ENCODE data around the gene TMEM91. TPM values are rescaled to one million over a fixed set of nuclear protein-coding genes. Genes with fewer than 3 reads are reported as not detected.

TMEM91 gene
- total and polyA plus RNA-seq, 2 of the 13 experiments (the other 11 are each of a cell fraction or from before 2014, with no cell fraction given), result 6.3 to 10.3 TPM

- TF ChIP-seq MNT (IDR thresholded peaks at IDR 0.05) (peak; percentile 100), ATF3 (CRISPR knock-in tag; IDR thresholded peaks at IDR 0.05) (0 out of 2 replicates have a peak, but pooled peaks have one; percentile 11), TCF12 (IDR thresholded peaks at IDR 0.05) (no peak), TCF12 (CRISPR knock-in tag; IDR thresholded peaks at IDR 0.05) (no peak), ZNF891 (CRISPR knock-in tag; IDR thresholded peaks at IDR 0.05) (peak; percentile 85; the same call in 1 of the 2 replicates), HOXA3 (CRISPR knock-in tag; IDR thresholded peaks at IDR 0.05) (peak; percentile 69), ZNF615 (CRISPR knock-in tag; IDR thresholded peaks at IDR 0.05; ENCODE audit: borderline replicate concordance) (no peak), WIZ (CRISPR knock-in tag; IDR thresholded peaks at IDR 0.05) (no peak), CENPBD1 (CRISPR knock-in tag; IDR thresholded peaks at IDR 0.05; ENCODE audit: borderline replicate concordance, low read depth) (no peak), KDM5B (CRISPR knock-in tag; IDR thresholded peaks at IDR 0.05; ENCODE audit: borderline replicate concordance) (peak; percentile 73; the same call in 1 of the 2 replicates), TRIM24 (CRISPR knock-in tag; IDR thresholded peaks at IDR 0.05) (no peak), CREM (IDR thresholded peaks at IDR 0.05) (peak; percentile 81), CREM (CRISPR knock-in tag; IDR thresholded peaks at IDR 0.05) (no peak), ZNF329 (CRISPR knock-in tag; IDR thresholded peaks at IDR 0.05; ENCODE audit: low read depth) (peak; percentile 58; the same call in 1 of the 2 replicates), EED (CRISPR knock-in tag; IDR thresholded peaks at IDR 0.05) (no peak; the same call in 1 of the 2 replicates), ZNF614 (CRISPR knock-in tag; IDR thresholded peaks at IDR 0.05; ENCODE audit: borderline replicate concordance) (peak; percentile 56; the same call in 1 of the 2 replicates), ZNF441 (CRISPR knock-in tag; IDR thresholded peaks at IDR 0.05; ENCODE audit: borderline replicate concordance) (no peak), ZNF513 (CRISPR knock-in tag; conservative IDR thresholded peaks at IDR 0.05) (0 out of 2 replicates have a peak, but pooled peaks have one; percentile 83), CSRNP2 (CRISPR knock-in tag; conservative IDR thresholded peaks at IDR 0.05; ENCODE audit: low read depth) (no peak), ZSCAN5A (CRISPR knock-in tag; IDR thresholded peaks at IDR 0.05; ENCODE audit: borderline replicate concordance) (no peak), ESRRA (CRISPR knock-in tag; IDR thresholded peaks at IDR 0.05; ENCODE audit: low read depth) (no peak), ZSCAN12 (CRISPR knock-in tag; IDR thresholded peaks at IDR 0.05) (no peak)
Observed at GRCh38 chr19:41397086-41398049, 21.0 kb downstream of the TMEM91 start, which contains the start of the genes BCKDHA and EXOSC5 (continued).

Data from HepG2 (cell line).